SU-DHL-6 (cell line): Measurements from ENCODE around the gene AP5S1.

Experiments
- H2AFZ ChIP-seq: fragments of 200-600 bp; sonication (generic); 2 replicates; pipeline ENCODE4 v1.6.1; 2014; ENCODE audit warnings: low read depth, mild to moderate bottlenecking, moderate library complexity, mixed read lengths, antibody characterized with exemption, low read length; ENCODE audit not compliant: severe bottlenecking
- H3F3A ChIP-seq: fragments of 200-600 bp; shearing (Covaris generic); 2 replicates; pipeline ENCODE4 v1.6.0; 2016; ENCODE audit warnings: antibody characterized with exemption, mild to moderate bottlenecking; ENCODE audit not compliant: insufficient read depth
- H3K27ac ChIP-seq: fragments of 200-600 bp; sonication (generic); 2 replicates; pipeline ENCODE4 v1.5.1; 2016; ENCODE audit warnings: low read depth, mild to moderate bottlenecking, low read length, moderate library complexity, mixed read lengths
- H3K27me3 ChIP-seq: fragments of 200-600 bp; sonication (generic), shearing (Covaris generic); 2 replicates; pipeline ENCODE4 v1.6.0; 2014; ENCODE audit warnings: mild to moderate bottlenecking, low read length
- H3K36me3 ChIP-seq: fragments of 200-600 bp; sonication (generic); 2 replicates; pipeline ENCODE4 v1.6.1; 2014; ENCODE audit warnings: mild to moderate bottlenecking, low read length, mixed read lengths
- H3K4me2 ChIP-seq: fragments of 300-600, 200-600 bp; shearing (Covaris generic), sonication (generic); 2 replicates; pipeline ENCODE4 v1.6.0; 2014; ENCODE audit warnings: low read length, low read depth, mild to moderate bottlenecking; ENCODE audit not compliant: poor library complexity, severe bottlenecking
- H3K4me3 ChIP-seq: fragments of 200-600 bp; sonication (generic); 2 replicates; pipeline ENCODE4 v1.5.1; 2014; ENCODE audit warnings: antibody characterized with exemption, low read length, mild to moderate bottlenecking, mixed read lengths; ENCODE audit not compliant: insufficient read depth, poor library complexity, severe bottlenecking
- H3K79me2 ChIP-seq: fragments of 200-600 bp; sonication (generic); 2 replicates; pipeline ENCODE4 v1.6.1; 2014; ENCODE audit warnings: mild to moderate bottlenecking, low read length, moderate library complexity; ENCODE audit not compliant: insufficient read depth
- H3K9ac ChIP-seq: fragments of 200-600 bp; sonication (generic); 2 replicates; pipeline ENCODE4 v1.7.0; 2014; ENCODE audit warnings: mild to moderate bottlenecking, low read length
- H3K9me2 ChIP-seq: fragments of 200-600 bp; sonication (generic); replicated peaks from 2 replicates; pipeline ENCODE4 v1.6.1; 2014; ENCODE audit warnings: low read length; ENCODE audit not compliant: insufficient read depth
- H3K9me3 ChIP-seq: fragments of 200-600 bp; sonication (generic); 2 replicates; pipeline ENCODE4 v1.6.1; 2014; ENCODE audit warnings: low read length, mixed read lengths; ENCODE audit not compliant: insufficient read depth
- H4K20me1 ChIP-seq: fragments of 200-600 bp; sonication (generic); 2 replicates; pipeline ENCODE4 v1.6.1; 2014; ENCODE audit warnings: low read depth, mild to moderate bottlenecking, antibody characterized with exemption, low read length, moderate library complexity, mixed read lengths
- EZH2phosphoT487 ChIP-seq: fragments of 200-600 bp; sonication (generic), shearing (Covaris generic); conservative IDR thresholded peaks from 2 replicates; pipeline ENCODE4 v1.6.1; 2018; ENCODE audit warnings: mild to moderate bottlenecking, antibody characterized with exemption, low read length, moderate library complexity, mixed read lengths
- TF ChIP-seq, protein P1 (sequence below): fragments of 200-600 bp; sonication (generic); IDR thresholded peaks from one replicate; pipeline ENCODE4 v1.5.1; 2017; ENCODE audit warnings: antibody characterized with exemption, mild to moderate bottlenecking, low read length, moderate library complexity; ENCODE audit not compliant: insufficient read depth, poor library complexity, severe bottlenecking

AP5S1 gene

DNA sequence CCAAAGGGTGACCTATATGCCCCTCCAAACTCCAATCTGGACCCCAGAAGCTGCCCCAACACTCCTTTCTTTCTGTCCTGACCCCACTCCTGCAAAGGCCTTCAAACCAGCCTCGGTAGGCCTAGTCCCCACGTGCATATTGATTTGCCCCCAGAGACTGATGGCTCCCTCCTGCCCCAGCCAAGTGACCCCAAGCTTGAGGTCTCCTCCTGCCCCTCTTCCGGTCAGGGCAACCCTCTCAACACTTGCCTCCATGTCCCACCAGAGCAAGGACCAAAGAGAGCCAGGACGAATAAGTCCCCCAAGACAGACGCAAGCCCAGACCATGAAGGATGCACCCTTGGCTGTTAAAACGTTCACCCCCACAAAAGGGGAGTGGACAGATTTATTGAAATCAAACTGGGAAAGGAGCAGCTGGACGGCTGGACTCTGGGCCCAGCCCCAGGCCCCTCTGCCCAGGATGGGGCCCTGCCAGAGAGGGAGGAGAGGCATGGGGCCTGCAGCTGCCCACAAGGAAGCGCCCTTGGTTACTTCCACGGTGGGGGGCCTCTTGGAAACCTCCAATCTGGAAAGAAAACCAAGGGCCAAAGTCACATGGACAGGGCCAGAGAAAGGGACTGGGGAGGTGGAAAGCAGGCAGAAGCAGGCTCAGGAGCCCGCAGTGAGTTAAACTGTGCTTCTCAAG lies 36.7 kb upstream of the AP5S1 start:
- Histone ChIP-seq H3K27me3 (no peaks in the 10 kb centered on the region), H3K4me2 (no peak overlapping the region), H2AFZ (no peak overlapping the region), H3K9ac (no peak overlapping the region), H3F3A (peaks cover 6% of the 10 kb centered on the region; the same call in 1 of the 2 replicates), H4K20me1 (no peaks in the 10 kb centered on the region), H3K9me3 (no peaks in the 10 kb centered on the region), H3K36me3 (no peaks in the 10 kb centered on the region), H3K9me2 (no peaks in the 10 kb centered on the region), H3K79me2 (no peaks in the 10 kb centered on the region; the same call in 1 of the 2 replicates), H3K27ac (no peak overlapping the region), H3K4me3 (no peak overlapping the region)
- TF ChIP-seq, protein P1, sequence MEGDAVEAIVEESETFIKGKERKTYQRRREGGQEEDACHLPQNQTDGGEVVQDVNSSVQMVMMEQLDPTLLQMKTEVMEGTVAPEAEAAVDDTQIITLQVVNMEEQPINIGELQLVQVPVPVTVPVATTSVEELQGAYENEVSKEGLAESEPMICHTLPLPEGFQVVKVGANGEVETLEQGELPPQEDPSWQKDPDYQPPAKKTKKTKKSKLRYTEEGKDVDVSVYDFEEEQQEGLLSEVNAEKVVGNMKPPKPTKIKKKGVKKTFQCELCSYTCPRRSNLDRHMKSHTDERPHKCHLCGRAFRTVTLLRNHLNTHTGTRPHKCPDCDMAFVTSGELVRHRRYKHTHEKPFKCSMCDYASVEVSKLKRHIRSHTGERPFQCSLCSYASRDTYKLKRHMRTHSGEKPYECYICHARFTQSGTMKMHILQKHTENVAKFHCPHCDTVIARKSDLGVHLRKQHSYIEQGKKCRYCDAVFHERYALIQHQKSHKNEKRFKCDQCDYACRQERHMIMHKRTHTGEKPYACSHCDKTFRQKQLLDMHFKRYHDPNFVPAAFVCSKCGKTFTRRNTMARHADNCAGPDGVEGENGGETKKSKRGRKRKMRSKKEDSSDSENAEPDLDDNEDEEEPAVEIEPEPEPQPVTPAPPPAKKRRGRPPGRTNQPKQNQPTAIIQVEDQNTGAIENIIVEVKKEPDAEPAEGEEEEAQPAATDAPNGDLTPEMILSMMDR: no peak
- TF ChIP-seq EZH2phosphoT487: no peak

DNA sequence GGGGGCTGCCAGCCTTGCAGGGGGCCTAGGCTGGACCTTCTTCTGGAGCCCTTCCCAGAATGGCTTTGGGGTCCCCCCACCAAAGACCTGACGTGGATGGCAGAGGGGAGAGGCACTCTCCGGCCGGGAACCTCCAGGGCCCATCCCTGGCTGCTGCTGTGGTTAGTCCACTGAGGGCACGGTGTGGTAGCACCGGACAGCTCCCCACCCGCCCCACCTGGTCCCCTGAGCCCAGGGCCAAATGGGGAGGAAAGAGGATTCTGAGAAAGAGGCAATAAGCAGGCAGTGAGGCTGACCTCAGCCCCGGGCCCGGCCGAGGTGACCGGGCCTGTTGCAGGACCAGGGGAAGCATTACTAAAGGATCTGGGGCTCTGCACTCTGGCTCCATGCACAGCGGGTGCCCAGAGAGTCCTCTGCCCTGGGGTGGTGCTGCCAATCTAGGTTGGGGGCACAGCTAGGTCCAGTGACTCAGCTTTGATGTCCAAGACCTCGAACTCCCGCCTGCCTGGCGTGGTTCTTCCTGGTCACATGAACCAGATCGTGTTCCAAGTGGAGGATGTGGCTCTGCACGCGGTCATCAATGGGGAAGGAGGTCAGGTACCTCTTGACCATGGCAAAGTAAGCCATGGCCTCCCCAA lies 36.0 kb upstream of the AP5S1 start:
- Histone ChIP-seq H4K20me1 (no peaks in the 10 kb centered on the region), H3K27ac (no peak overlapping the region)

DNA sequence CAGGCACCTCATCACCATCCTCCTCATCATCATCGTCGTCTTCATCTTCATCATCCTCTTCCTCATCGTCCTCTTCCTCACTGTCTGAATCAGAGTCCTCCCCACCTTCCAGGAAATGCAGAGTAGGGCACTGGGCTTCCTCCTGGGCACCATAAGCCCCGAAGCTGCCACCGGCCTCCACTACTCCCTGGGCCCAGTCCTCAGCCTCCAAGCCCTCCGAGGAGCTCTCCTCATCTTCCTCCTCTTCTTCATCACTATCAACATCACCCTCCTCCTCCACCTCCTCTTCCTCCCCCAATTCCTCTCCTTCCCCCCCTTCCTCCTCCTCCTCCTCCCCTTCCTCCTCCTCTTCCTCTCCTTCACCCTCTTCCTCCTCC lies 35.5 kb upstream of the AP5S1 start:
- H3K4me2 ChIP-seq: peak overlapping the region; percentile 17

More for the DNA sequence above, 36.0 kb upstream of the AP5S1 start:
- Histone ChIP-seq H3K4me2 (no peak overlapping the region), H3K9me3 (no peaks in the 10 kb centered on the region), H2AFZ (no peak overlapping the region), H3K9ac (no peak overlapping the region), H3K4me3 (no peak overlapping the region), H3K79me2 (no peaks in the 10 kb centered on the region; the same call in 1 of the 2 replicates), H3K36me3 (no peaks in the 10 kb centered on the region), H3K27me3 (no peaks in the 10 kb centered on the region), H3F3A (peaks cover 6% of the 10 kb centered on the region; the same call in 1 of the 2 replicates), H3K9me2 (no peaks in the 10 kb centered on the region)
- TF ChIP-seq EZH2phosphoT487: no peak
- TF ChIP-seq, protein P1: no peak

More for the DNA sequence above, 35.5 kb upstream of the AP5S1 start:
- Histone ChIP-seq H4K20me1 (no peaks in the 10 kb centered on the region), H2AFZ (no peak overlapping the region), H3K36me3 (no peaks in the 10 kb centered on the region), H3K27me3 (no peaks in the 10 kb centered on the region), H3K27ac (no peak overlapping the region), H3K9me2 (no peaks in the 10 kb centered on the region), H3F3A (peaks cover 6% of the 10 kb centered on the region; the same call in 1 of the 2 replicates), H3K9ac (no peak overlapping the region), H3K9me3 (no peaks in the 10 kb centered on the region), H3K4me3 (no peak overlapping the region), H3K79me2 (no peaks in the 10 kb centered on the region; the same call in 1 of the 2 replicates)
- TF ChIP-seq EZH2phosphoT487: no peak
